ENCODE results near the gene GALNT6.
A peak's percentile ranks its signal among the peaks of the same experiment; 100 is the strongest.

Gene GALNT6

DNA sequence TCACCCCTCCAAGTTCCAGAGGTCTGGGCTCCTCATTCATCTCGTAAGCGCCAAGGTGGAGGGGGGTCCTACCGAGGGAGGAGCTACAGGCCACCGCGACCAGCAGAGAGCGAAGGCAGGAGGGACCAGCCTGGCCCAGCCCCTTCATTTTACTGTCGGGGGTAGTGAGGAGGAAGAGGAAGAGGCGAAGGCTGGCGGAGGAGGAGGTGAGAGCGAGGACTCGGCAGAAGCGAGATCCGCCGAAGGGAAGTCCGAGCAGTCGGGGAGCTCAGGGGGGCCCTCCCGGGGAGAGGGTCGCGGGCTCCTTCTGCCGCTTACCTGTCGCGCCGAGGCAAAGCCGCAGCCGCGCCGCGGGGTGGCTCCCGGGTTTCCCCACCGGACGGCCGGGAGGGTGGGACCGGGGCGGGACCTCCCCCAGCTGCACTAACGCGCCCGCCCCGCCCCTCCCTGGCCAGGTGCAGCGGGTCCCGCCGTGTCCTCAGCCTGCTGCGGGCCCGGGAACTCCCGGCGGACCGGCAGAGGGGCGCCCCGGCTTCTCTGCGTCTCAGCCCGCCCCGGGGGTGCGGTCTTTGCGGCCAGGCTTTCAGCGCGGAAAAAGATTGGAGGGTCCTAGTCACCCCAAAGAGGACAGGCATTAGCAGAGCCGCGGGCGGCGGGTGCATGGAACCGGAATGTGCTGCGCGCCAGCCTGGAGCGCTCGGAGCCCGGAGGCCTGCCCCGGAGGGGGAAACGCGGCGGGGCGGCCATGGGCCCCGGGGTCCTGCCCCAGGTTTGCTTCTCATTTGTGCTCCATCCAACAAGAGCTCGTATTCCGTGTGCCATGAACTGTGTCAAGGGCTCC is at the start of gene GALNT6:
TSS of gene GALNT6 (minus strand) at position 124 of the 841 bp plus-strand sequence. CDS start 11,625 bp downstream, outside the sequence.
- DNase-seq: peak; percentile 87

- DNase-seq: no peak
These were observed 48.1 kb upstream of the GALNT6 start for GRCh38 chr12:51439330-51439729.

- DNase-seq: no peak
These were observed 46.2 kb upstream of the GALNT6 start for GRCh38 chr12:51437431-51437830.

GRCh38 chr12:51434305-51434704 is 43.1 kb upstream of the GALNT6 start:
- DNase-seq: no peak

GRCh38 chr12:51432921-51433320 is 41.7 kb upstream of the GALNT6 start:
- no peak for DNase-seq

DNA sequence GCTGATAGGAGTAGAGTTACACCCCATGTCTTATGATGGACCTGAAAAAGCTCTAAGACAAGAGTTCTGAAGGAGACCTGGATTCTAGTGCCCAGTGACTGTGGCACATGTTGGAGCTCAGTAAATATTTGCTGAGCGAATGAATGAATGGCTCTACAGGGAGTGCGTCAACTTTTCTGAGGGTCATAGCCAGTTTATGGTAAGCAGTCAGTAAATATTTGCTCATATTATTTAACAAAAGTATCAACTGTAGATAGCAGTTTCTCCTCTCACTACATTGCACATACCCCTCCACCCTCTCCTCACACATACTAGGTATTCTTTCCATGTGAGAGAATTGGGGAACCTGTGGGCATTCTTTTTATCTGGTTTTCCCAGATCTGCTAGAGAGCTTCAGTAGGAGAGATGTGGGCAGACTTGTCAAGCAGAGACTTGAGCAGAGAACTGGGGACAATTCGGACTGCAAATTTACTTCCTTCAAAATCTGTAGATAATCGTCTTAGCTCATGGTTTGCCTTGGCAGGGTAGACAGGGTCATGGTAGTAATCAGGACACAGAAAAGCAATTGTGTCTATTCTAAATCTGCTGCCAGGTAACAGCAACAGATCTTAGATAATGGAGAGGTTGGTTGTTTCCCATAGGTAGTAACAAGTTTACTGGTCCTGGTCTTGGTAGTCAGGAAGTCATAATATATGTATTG is 39.1 kb upstream of the GALNT6 start:
- DNase-seq: no peak

GRCh38 chr12:51429700-51430099 is 38.5 kb upstream of the GALNT6 start:
- no peak for DNase-seq

DNA sequence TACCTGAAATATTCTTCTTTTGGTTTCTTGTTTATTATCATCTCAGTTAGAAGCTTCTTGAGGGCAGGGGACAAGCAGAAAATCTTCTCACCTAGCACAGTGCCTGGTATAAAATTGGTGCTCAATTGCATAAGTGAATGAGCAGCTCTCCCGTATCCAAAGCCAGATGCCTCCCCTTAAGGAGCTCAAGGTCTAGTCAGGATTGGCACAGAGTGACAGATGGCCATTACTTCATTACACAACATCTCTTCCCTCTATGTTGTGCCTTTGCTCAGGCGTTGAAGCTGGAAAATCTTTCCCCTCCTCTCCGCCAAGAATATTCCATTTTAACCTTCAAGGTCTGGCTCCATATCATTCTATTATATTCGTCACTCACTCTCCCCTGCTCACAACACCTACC is 37.0 kb upstream of the GALNT6 start:
- no peak for DNase-seq

- peak; percentile 90 for DNase-seq
These were observed 33.7 kb upstream of the GALNT6 start, which contains the start of gene SLC4A8 for GRCh38 chr12:51424662-51425539. TSS of gene SLC4A8 (plus strand) at chr12:51424831. CDS start at chr12:51424988, 157 bp downstream.

DNA sequence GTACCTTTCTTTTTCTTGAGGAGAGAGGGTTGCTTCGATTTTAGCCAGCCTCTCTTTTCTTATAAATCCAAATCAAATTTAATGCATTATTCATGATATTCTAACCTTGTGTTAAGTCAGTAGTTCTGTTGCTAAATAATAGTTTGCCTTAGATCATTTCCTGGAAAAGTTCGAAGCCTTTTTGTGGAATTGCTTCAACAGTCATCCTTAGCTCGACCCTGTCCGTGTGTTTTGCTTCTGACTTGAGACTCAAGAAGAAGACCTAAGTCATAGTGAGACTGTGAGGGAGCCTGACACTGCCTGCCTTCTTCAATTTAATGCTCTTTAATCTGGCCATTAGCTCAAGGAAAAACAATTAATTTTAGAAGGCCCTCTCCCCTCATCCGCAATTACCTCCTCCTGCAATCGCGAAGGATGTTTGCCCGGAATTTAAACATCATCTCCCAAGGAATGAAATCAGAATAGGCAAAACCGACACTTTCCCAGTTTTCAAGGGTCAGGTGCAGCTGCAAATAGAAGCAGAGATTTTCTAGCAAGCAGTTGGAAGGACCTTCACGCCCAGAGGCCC is 33.0 kb upstream of the GALNT6 start:
- DNase-seq: no peak

DNA sequence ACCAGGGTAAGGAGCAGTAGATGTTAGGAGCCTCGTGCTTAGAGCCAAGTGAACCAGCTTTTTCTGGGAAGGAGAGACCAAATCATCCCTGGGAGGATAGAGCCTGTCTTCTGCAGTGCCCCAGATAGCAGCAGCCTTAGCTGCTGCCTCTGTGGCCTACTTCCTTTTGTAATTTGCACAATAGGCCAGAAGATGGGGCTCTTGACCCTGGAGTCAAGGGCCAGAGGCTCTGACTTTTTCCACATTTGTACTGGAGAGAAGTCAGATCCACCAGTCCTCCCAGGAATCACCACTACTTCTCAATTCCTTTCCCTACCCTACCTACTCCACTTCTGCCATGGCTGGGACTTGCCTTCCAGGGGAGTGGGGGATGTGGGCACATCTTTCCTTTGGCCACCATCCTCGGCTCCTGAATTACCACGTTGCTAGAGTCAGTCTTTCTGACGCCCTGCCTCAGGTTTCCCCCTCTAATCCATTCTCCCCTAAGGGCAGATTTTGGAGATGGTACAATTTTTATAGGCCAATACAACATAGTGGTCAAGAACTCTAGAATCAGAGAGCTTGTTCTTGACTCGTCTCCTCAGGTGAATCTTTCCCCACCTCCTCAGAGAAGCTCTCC is 30.2 kb upstream of the GALNT6 start:
- DNase-seq: peak; percentile 60

- no peak for DNase-seq
These were observed 28.4 kb upstream of the GALNT6 start for GRCh38 chr12:51419425-51420193.

DNA sequence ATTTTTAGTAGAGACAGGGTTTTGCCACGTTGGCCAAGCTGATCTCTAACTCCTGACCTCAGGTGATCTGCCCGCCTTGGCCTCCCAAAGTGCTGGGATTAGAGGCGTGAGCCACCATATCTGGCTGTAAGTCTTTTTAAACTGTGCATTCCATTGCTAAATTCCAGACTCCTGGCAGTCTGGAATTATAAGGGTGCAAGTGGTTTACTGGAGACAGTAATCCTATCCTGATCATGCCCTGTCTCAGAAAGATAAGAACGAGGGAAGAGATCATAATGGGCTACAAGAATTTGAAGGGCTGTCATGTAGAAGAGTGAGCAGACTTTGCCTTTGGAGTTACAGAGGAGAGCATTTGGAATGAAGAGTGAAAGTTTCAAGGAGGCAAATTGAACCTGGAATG is 26.6 kb upstream of the GALNT6 start:
- no peak for DNase-seq

DNA sequence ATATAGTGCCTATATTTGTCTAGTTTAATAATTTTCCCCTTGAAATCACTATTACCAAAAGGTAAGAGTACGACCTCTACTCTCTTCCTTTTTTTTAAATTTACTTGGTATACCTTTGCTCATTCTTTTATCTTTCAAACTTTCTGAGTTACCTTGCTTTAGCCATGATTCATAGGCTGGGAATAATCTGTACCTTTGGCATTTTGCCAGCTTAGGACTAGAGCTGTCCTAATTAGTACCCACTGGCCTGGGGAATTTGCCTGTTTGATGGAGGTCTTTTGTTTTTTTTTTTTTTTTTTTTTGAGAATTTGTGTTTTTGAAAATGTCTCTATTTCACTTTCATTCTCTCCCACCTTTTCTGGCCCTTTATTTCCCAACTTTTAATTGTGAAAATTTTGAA is 24.7 kb upstream of the GALNT6 start:
- DNase-seq: no peak

GRCh38 chr12:51413791-51414190 is 22.6 kb upstream of the GALNT6 start:
- DNase-seq: no peak

- DNase-seq: no peak
These were observed 21.9 kb upstream of the GALNT6 start for GRCh38 chr12:51413149-51413548.

- DNase-seq: no peak
These were observed 18.6 kb upstream of the GALNT6 start for GRCh38 chr12:51409846-51410245.

- DNase-seq: no peak
These were observed 16.4 kb upstream of the GALNT6 start for GRCh38 chr12:51407604-51408003.

DNA sequence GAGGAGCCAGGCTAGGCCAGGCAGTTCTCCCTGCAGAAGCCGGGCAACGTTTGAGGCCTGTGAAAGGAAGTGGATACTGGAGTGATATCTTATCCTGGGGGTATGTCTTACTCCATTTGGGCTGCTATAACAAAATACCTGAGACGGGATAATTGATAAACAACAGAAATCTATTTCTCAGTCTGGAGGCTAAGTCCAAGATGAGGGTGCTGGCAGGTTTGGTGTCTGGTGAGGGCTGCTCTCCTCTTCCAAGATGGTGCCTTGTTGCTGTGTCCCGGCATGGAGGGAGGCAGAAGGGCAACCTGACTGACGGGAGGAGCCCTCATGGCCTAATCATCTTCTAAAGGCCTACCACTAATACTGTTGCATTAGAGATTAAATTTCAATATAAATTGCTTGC is 15.7 kb upstream of the GALNT6 start:
- no peak for DNase-seq

GRCh38 chr12:51406290-51406689 is 15.1 kb upstream of the GALNT6 start:
- DNase-seq: no peak

DNA sequence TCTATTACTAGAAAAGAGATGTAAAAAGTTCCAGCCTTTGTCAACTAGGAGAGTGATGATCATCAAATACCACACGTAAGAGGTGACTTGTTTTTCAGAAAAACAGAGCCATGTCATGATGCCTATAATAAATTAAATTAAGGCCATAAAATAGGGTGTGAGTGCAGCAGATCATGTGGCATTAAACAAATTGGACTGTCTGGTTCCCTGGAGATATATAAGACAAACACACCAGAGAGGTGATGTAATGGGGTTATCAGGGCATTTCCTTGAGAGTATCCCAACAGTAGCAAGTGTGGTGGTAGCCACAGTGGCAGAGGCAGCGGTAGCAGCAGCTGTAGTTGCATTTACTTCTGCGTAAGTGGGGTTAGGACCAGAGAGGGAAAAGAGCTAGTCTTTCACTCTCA is 14.6 kb upstream of the GALNT6 start:
- no peak for DNase-seq

DNA sequence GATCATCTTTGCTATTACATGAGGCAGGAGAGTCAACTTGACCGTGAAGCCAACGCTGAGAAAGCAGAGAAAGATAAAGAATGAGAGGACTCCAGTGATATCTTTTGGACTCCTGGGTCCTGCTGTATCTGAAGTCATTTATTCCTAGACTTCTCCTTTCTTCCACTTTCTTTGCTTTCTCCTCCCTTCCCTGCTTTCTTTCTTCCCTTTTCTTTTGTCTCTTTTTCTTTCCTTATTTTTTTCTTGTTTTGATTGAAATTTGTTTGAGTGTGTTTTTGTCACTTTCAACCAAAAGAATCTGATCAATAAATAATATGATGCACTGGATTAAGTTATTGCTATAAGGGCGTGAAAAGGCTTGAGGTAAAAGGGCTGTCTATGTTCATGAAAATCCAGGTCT is 13.4 kb upstream of the GALNT6 start:
- no peak for DNase-seq

Measured in activated CD8-positive, alpha-beta memory T cell treated with anti-CD3 and anti-CD28 coated beads for 24 hours (primary cell).